Loucy (cell line): ENCODE data around the gene SESN3.

ENCODE experiments used
- H2AFZ ChIP-seq: fragments of 200-600 bp; sonication (generic); 2 replicates; pipeline ENCODE4 v1.6.0; 2016; ENCODE audit warnings: antibody characterized with exemption, mild to moderate bottlenecking, low read length, moderate library complexity
- H3F3A ChIP-seq: fragments of 200-600 bp; 2 replicates; pipeline ENCODE4 v1.6.0; 2016; ENCODE audit warnings: antibody characterized with exemption, low read depth, mild to moderate bottlenecking
- H3K27me3 ChIP-seq: fragments of 200-600 bp; sonication (generic); 2 replicates; pipeline ENCODE4 v1.6.1; 2014; ENCODE audit warnings: low read length, mild to moderate bottlenecking; ENCODE audit not compliant: insufficient read depth, poor library complexity, severe bottlenecking
- H3K36me3 ChIP-seq: fragments of 200-600 bp; sonication (generic); 2 replicates; pipeline ENCODE4 v1.6.1; 2016; ENCODE audit warnings: low read length; ENCODE audit not compliant: insufficient read depth
- H3K4me1 ChIP-seq: fragments of 200-600 bp; sonication (generic); 2 replicates; pipeline ENCODE4 v1.5.1; 2014; ENCODE audit warnings: low read length, mild to moderate bottlenecking; ENCODE audit not compliant: insufficient read depth, poor library complexity, severe bottlenecking
- H3K4me2 ChIP-seq: fragments of 200-600 bp; sonication (generic); 2 replicates; pipeline ENCODE4 v1.6.0; 2014; ENCODE audit warnings: antibody characterized with exemption, low read length, low read depth, mild to moderate bottlenecking; ENCODE audit not compliant: poor library complexity, severe bottlenecking
- H3K4me3 ChIP-seq: fragments of 200-600 bp; sonication (generic); 2 replicates; pipeline ENCODE4 v1.5.1; 2014; ENCODE audit warnings: low read length, mild to moderate bottlenecking, mixed read lengths; ENCODE audit not compliant: poor library complexity, severe bottlenecking
- H3K79me2 ChIP-seq: fragments of 200-600 bp; sonication (generic); 2 replicates; pipeline ENCODE4 v1.6.1; 2014; ENCODE audit warnings: low read length; ENCODE audit not compliant: insufficient read depth
- H3K9ac ChIP-seq: fragments of 200-600 bp; sonication (generic); 2 replicates; pipeline ENCODE4 v1.6.0; 2014; ENCODE audit warnings: mild to moderate bottlenecking, low read depth, low read length, moderate library complexity; ENCODE audit not compliant: poor library complexity, severe bottlenecking
- H3K9me2 ChIP-seq: fragments of 200-600 bp; sonication (generic); replicated peaks from 2 replicates; pipeline ENCODE4 v1.6.1; 2016; ENCODE audit warnings: low read depth, low read length, mixed read lengths
- H3K9me3 ChIP-seq: fragments of 200-600 bp; sonication (generic); 2 replicates; pipeline ENCODE4 v1.6.1; 2014; ENCODE audit warnings: mild to moderate bottlenecking, antibody characterized with exemption, low read length, low read depth; ENCODE audit not compliant: insufficient read depth
- H4K20me1 ChIP-seq: fragments of 200-600 bp; sonication (generic); 2 replicates; pipeline ENCODE4 v1.6.0; 2014; ENCODE audit warnings: antibody characterized with exemption, low read length, mild to moderate bottlenecking; ENCODE audit not compliant: insufficient read depth, poor library complexity, severe bottlenecking
- EZH2phosphoT487 ChIP-seq: fragments of 200-600 bp; IDR thresholded peaks from 2 replicates; pipeline ENCODE4 v1.6.1; 2018; ENCODE audit warnings: antibody characterized with exemption, mild to moderate bottlenecking, moderate library complexity, borderline replicate concordance
- TF ChIP-seq, protein P1 (sequence below): fragments of 200-600 bp; sonication (generic); conservative IDR thresholded peaks from 2 replicates; pipeline ENCODE4 v1.5.1; 2014; ENCODE audit warnings: mild to moderate bottlenecking, antibody characterized with exemption, low read length

SESN3 gene

DNA sequence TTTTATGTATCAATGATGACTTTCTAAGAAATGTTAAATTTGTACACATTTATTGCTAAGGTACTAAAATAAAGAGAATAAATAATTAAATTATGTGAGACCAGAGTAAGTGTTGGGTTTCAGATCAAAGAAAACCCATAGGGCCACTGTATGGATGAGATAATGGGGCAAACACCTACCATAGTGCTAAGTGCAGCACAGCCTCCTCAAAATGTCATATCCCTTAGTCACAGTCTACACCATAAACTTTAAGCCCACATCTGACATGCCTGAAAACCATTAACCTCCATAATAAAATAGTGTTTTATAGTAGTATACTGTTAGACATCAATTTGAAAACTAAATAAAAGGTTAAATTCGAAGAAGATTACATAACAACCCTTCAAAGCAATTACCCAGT lies 37.5 kb downstream of the SESN3 start:
- Histone ChIP-seq H3K9me3 (no peaks in the 10 kb centered on the region), H4K20me1 (peaks cover 8% of the 10 kb centered on the region), H3K4me1 (peaks cover 8% of the 10 kb centered on the region), H3K79me2 (peaks cover 2% of the 10 kb centered on the region; the same call in 1 of the 2 replicates), H3K9me2 (no peaks in the 10 kb centered on the region), H3K9ac (no peak overlapping the region), H3K4me2 (no peak overlapping the region), H3K4me3 (no peak overlapping the region), H3K36me3 (peaks cover 32% of the 10 kb centered on the region; the same call in 1 of the 2 replicates), H2AFZ (no peak overlapping the region), H3K27me3 (no peaks in the 10 kb centered on the region), H3F3A (no peaks in the 10 kb centered on the region)
- TF ChIP-seq, protein P1, sequence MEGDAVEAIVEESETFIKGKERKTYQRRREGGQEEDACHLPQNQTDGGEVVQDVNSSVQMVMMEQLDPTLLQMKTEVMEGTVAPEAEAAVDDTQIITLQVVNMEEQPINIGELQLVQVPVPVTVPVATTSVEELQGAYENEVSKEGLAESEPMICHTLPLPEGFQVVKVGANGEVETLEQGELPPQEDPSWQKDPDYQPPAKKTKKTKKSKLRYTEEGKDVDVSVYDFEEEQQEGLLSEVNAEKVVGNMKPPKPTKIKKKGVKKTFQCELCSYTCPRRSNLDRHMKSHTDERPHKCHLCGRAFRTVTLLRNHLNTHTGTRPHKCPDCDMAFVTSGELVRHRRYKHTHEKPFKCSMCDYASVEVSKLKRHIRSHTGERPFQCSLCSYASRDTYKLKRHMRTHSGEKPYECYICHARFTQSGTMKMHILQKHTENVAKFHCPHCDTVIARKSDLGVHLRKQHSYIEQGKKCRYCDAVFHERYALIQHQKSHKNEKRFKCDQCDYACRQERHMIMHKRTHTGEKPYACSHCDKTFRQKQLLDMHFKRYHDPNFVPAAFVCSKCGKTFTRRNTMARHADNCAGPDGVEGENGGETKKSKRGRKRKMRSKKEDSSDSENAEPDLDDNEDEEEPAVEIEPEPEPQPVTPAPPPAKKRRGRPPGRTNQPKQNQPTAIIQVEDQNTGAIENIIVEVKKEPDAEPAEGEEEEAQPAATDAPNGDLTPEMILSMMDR: no peak
- TF ChIP-seq EZH2phosphoT487: no peak

DNA sequence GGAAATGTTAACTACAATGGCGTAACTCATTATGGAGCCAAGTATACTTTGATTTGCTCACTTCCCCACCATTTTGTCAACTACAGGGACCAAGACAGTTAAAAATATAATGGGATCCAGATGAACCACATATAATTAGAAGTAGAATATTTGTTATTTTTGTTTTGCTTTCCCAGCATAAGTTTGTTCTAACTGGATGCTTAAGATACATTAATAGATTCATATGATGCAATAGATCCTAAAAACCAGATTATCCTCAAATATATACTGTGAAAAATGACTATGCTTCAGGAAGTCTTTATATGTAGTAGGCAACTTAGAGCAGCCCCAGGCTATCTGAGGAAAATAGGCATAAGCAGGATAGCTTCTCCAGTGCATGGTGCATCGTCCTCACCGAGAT lies 38.3 kb downstream of the SESN3 start:
- H3K9me3 ChIP-seq: no peaks in the 10 kb centered on the region
- H3K9me2 ChIP-seq: no peaks in the 10 kb centered on the region
- no peak overlapping the region for H3K9ac ChIP-seq
- peaks cover 8% of the 10 kb centered on the region for H3K4me1 ChIP-seq
- H4K20me1 ChIP-seq: peaks cover 8% of the 10 kb centered on the region
- H3K4me2 ChIP-seq: no peak overlapping the region
- H3K4me3 ChIP-seq: no peak overlapping the region
- H3K27me3 ChIP-seq: no peaks in the 10 kb centered on the region
- TF ChIP-seq, protein P1: no peak
- TF ChIP-seq EZH2phosphoT487: no peak
- no peak overlapping the region for H2AFZ ChIP-seq
- no peaks in the 10 kb centered on the region for H3F3A ChIP-seq
- peaks cover 38% of the 10 kb centered on the region; the same call in 1 of the 2 replicates for H3K36me3 ChIP-seq
- no peaks in the 10 kb centered on the region for H3K79me2 ChIP-seq

DNA sequence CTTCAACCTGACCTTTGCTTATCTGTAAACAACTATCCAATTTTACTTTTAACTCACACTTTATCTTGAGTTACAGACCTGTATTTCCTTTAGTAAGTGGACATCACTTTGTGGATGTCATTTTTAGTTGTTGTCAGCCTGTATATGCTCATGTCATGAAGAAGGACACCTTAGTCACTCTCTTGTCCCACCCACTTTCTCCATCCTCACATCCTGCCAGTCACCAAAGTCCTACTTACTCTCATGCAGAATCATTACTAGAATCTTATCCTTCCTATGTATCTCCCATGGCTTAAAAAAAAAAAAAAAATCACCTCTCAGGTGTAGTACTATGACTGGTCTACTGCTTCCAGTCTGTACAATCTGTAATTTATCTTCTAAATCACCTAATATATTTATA lies 43.3 kb downstream of the SESN3 start:
- Histone ChIP-seq H3K4me3 (no peak overlapping the region), H3K9ac (no peak overlapping the region), H3K79me2 (no peaks in the 10 kb centered on the region), H3K9me3 (no peaks in the 10 kb centered on the region), H3K9me2 (no peaks in the 10 kb centered on the region), H3F3A (no peaks in the 10 kb centered on the region), H3K27me3 (no peaks in the 10 kb centered on the region), H2AFZ (no peak overlapping the region), H3K36me3 (peaks cover 70% of the 10 kb centered on the region; the same call in 1 of the 2 replicates), H3K4me2 (no peak overlapping the region), H3K4me1 (no peaks in the 10 kb centered on the region), H4K20me1 (no peaks in the 10 kb centered on the region)
- TF ChIP-seq EZH2phosphoT487: no peak
- TF ChIP-seq, protein P1: no peak
